GM10847 (cell line): ENCODE data around the gene POU3F3.

Experiments
- POLR2A ChIP-seq: IDR thresholded peaks from 2 replicates; pipeline ENCODE4 v1.6.1; 2011; ENCODE audit not compliant: insufficient read length; ENCODE audit errors: extremely low read depth

Gene POU3F3

DNA sequence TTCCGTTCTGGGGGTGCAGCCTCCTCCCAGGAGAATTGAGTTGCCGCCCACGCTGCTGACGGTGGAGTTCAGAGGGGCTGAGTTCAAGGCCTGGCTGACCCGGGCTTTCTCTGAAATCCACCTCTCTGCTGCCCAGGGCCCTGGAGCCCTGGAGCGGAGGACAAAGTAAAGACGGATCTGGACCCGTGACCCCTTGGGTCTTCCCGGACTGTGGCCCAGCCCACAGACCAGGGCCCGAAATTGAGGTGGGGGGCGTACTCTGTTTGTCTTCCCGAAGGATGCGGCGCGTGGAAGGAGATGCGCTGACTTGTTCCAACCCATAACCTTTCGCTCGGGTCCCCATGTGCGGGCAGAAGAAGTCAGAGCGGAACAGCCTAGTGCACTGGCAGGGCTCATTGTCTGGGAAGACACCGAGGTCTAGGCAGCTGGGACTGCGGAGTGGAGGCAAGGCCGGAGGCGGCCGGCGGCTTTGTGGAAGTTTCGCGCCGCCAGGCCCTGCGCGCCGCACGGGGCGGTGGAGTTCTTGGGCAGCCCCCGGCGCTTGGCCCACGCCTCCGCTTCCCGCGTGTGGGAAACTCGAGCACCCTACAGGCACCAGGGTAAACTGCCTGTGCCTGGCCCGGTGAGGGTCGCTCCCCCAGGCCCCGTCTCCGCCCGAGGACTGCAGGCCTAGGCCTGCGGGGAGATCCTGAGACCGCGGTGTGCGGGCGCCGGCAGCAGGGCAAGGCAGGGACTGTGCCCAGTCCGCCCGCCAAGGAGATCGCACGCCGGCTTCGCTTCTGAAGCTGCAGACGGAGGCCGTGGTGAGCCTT, 9.8 kb downstream of the POU3F3 start:
- TF ChIP-seq POLR2A: no peak

DNA sequence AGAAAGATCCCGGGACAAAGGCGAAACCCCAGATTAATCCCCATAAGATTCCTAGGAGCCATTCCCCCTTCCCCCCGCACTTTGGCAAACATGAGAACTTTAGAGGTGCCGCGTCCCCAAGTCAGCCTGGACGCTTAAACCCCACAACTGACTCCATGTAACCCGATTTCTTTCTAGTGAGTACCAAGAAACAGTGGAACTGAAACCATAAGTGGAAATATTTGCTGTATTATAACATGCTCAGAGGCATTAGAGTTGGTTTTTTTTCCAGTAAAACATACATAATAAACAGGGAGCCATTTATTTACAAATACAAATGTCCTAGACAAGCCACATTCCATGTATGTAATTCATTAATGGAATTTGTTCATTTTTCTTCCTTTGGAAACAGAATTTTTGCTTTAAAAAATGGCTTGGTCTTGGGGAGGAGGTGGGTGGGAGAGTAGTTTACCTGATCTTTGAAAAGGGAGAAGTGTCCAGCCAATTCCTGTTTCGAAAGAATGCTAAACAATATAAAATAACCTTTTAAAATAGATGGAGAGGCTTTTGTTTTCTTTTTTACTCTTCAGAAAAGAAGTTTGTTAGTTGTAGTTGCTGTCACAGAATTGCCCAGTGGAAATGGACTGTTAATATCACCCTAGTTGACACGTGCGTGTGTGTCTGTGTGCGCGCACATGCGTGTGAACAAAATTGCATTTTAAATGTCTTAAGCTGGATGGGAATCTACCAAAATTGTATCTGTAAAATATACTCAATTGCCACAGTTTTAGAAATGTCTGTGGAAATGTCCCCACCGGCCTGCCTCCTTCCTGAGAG, 10.6 kb downstream of the POU3F3 start:
- no peak for TF ChIP-seq POLR2A

DNA sequence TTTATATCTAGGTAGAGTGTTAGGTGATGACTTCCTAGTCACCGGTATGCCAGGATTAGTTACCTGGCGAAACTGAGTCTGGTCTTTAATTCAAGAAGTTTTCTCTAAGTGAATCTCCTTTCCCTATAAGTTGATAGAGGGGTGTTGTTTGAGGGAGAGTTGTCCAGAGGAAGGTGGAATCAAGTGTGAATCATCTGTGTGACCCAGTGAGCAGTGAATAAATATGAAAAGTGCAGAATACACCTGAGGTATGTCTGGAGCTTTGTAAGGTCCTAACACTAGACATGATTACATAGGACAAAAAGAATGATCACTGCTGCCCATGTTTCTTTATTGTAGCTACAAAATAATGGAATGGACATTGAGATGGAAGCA, 11.2 kb downstream of the POU3F3 start:
- TF ChIP-seq POLR2A: no peak

GRCh38 chr2:104866122-104866864, 12.4 kb downstream of the POU3F3 start:
- no peak for TF ChIP-seq POLR2A

DNA sequence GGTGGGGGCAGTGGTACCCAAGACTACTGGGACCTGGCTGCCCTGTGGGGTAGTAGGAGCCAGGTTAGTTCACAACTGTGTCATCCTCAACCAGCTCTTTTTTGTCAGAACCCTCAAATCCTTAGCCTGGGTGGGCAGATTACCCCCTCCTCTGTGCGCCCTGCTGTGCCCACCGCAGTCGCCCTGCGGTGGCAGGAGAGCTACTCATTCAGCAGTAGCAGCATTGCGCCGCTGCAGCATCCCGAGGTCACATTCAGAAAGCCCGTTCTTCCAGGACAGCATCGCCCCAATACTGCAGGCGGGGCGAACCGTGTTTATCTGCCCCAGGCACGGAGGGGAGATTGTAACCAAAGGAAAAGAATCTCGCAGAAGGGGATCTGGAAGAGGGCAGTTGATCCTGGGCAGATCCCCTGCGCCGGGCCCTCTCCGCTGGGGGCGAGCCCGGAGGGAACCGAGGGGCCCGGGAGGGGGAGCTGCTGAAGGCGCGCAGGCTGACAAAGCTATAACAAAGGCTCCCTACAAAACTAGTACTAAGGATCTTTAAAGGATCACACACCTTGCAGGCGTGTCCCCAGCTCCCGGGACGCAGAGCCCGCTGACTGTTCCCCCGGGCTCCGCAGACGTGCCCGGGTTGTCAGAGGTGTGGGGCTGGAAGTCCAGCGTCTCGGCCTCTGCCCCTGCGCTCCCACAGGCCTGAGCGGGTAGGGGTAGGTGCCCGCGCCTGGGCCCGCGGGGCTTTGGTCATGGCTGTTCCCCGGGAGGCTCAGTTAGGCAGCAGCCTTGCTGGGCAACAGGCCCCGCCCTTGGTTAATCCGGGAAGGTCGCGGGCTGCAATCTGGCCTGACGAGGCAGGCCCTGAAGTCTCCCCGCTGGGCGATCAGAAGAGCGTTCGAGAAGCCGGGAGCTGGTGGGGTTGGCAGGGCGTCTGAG, 13.2 kb downstream of the POU3F3 start:
- TF ChIP-seq POLR2A: no peak

DNA sequence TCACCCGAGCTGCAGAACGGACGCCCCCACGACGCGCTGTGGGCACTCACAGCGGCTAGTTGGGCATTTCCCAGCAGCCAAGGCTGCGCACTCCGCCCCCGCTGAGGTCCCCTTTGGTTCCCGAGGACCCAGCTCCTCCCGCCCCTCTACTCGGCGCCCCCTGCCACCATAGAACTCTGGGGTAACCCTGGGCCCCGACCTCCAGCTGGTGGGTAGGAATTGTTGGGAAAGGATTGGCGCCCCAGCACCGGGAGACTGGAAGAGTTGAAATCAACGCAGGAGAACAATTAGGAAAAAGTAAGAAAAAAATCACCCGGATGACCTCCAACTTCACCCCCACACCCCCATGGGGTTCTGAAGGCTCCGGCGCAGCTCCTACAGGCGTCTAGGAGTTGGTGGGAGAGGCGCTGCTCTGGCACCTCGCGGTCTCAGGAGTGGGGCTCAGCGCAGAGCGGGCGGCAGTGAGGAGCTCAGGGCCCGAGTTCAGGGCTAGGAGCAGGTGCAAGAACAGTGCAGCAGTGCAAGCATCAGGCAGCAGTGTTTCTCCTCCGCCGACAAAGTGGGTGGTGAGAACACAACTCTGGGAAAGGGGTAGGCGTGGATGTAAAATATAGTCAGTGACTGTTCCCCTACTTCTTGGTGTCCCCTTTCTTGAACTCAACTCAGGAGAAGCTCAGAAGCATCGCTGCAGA, 14.0 kb downstream of the POU3F3 start:
- no peak for TF ChIP-seq POLR2A

GRCh38 chr2:104868505-104868866, 14.6 kb downstream of the POU3F3 start:
- TF ChIP-seq POLR2A: no peak

- no peak for TF ChIP-seq POLR2A
Measured at GRCh38 chr2:104870100-104870975, 16.4 kb downstream of the POU3F3 start.

- TF ChIP-seq POLR2A: no peak
Measured at GRCh38 chr2:104871649-104871971, 17.7 kb downstream of the POU3F3 start.

GRCh38 chr2:104871972-104872865, 18.3 kb downstream of the POU3F3 start:
- TF ChIP-seq POLR2A: no peak

GRCh38 chr2:104872866-104873688, 19.2 kb downstream of the POU3F3 start:
- no peak for TF ChIP-seq POLR2A

DNA sequence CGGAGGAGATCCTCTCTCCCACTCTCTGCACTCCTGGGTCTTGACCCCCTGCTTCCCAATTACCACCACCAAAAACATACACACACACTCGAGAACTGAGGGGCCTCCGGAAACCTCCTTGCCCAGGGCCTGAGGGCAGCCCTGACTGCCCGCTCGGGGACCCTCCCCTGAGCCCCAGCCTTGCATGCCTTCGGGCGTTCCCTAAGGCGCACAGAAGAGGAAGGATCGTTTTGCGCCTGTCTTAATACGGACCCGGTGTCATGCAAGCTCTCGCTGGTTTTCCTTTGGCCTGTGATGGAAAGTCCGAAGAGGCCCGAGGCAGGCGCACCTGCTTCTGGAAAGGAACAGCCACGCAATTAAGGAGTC, 19.8 kb downstream of the POU3F3 start:
- no peak for TF ChIP-seq POLR2A

DNA sequence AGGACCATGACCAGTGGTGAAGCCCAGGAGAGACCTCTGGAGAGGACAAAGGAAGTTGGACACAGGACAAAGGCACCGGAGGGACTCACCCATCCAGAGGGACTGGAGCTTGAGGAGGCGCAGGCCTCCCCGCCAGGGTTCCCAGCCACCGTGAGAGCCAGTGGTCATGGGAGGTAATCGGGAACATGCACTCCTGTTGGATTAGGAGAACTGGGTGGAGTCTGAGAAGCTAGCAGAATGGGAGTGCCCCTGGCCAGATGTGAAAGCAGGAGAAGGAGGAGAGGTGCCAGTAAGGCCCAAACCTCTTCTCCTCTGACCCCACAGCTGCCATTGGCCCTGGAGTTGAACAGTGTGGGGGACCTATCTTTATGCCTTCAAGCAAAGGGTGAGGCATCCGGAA, 20.3 kb downstream of the POU3F3 start:
- no peak for TF ChIP-seq POLR2A
